Measurements from ENCODE around the gene FOLH1.
"Not testable (repeated sequence)": the region's sequence is repeated elsewhere in the genome, so short reads cannot be mapped to it uniquely, and the experiment has no call there.

FOLH1 gene

DNA sequence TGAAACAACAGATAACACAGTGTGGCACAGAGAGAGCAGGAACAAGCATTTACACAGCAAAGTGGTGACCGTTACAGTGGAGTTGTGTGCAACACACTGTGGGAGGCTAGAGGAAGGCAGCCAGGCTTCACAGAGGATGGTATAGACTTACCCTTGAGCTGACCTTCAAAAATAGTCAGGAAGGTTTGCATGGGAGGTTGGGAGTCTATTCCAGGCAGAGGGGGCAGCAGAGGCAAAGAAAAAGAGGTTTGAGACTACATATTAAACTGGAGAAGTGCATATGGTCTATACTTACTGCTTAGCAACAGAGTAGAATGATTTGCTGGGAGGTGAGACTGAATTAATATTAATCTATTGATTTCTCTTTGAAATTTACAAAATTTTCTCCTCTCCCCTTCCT lies 22.1 kb upstream of the FOLH1 start:
- DNase-seq; H3K9me3 ChIP-seq (ENCODE audit: control insufficient read depth, low read length); H3K14ac ChIP-seq (ENCODE audit: low read length in 2 of 2); H3K9ac ChIP-seq (ENCODE audit: low read length); H2BK120ac ChIP-seq (ENCODE audit: low read depth, low read length); H2BK12ac ChIP-seq (ENCODE audit: low read length in 2 of 2); H3K4ac ChIP-seq (ENCODE audit: low read depth in 1 of 2, low read length in 2 of 2); H2BK15ac ChIP-seq (ENCODE audit: low read depth, poor library complexity, severe bottlenecking); H3K23ac ChIP-seq (ENCODE audit: low read length in 2 of 2); H3K4me3 ChIP-seq (ENCODE audit: insufficient read depth in 1 of 2, low read depth in 1 of 2, low read length in 2 of 2); H2AFZ ChIP-seq (ENCODE audit: low read depth, low read length); H2AK5ac ChIP-seq (ENCODE audit: low read length, severe bottlenecking); H4K8ac ChIP-seq (ENCODE audit: low read length); H3K18ac ChIP-seq (ENCODE audit: low read depth in 1 of 2, low read length in 2 of 2); H3K4me2 ChIP-seq (ENCODE audit: low read length, poor library complexity, severe bottlenecking); H3K79me1 ChIP-seq (replicated peaks; ENCODE audit: low read length, poor library complexity, severe bottlenecking); H3K4me1 ChIP-seq (ENCODE audit: control insufficient read depth, insufficient read depth, low read depth, low read length); H3K27ac ChIP-seq (ENCODE audit: low read length, poor library complexity, severe bottlenecking); H2BK5ac ChIP-seq (ENCODE audit: low read depth, low read length, poor library complexity, severe bottlenecking); H3K36me3 ChIP-seq (ENCODE audit: control insufficient read depth in 1 of 2, insufficient read depth in 2 of 2, low read depth in 1 of 2, low read length in 2 of 2); H3K27me3 ChIP-seq (ENCODE audit: control insufficient read depth in 1 of 2, insufficient read depth in 1 of 2, low read length in 2 of 2); H4K91ac ChIP-seq (ENCODE audit: low read length): not testable (repeated sequence)
- WGBS = 56% methylated on average over 1 of the region's 1 CpG

- H2BK15ac ChIP-seq (ENCODE audit: low read depth, poor library complexity, severe bottlenecking); H2BK12ac ChIP-seq (ENCODE audit: low read length in 2 of 2); H3K9me3 ChIP-seq (ENCODE audit: control insufficient read depth, low read length); H3K23ac ChIP-seq (ENCODE audit: low read length in 2 of 2); H3K18ac ChIP-seq (ENCODE audit: low read depth in 1 of 2, low read length in 2 of 2); H3K36me3 ChIP-seq (ENCODE audit: control insufficient read depth in 1 of 2, insufficient read depth in 2 of 2, low read depth in 1 of 2, low read length in 2 of 2); H4K91ac ChIP-seq (ENCODE audit: low read length); H3K27ac ChIP-seq (ENCODE audit: low read length, poor library complexity, severe bottlenecking); H2AK5ac ChIP-seq (ENCODE audit: low read length, severe bottlenecking); H2BK120ac ChIP-seq (ENCODE audit: low read depth, low read length); H4K8ac ChIP-seq (ENCODE audit: low read length); H3K9ac ChIP-seq (ENCODE audit: low read length); H3K4me2 ChIP-seq (ENCODE audit: low read length, poor library complexity, severe bottlenecking); H3K4me3 ChIP-seq (ENCODE audit: insufficient read depth in 1 of 2, low read depth in 1 of 2, low read length in 2 of 2); H3K4ac ChIP-seq (ENCODE audit: low read depth in 1 of 2, low read length in 2 of 2); H3K4me1 ChIP-seq (ENCODE audit: control insufficient read depth, insufficient read depth, low read depth, low read length); H2AFZ ChIP-seq (ENCODE audit: low read depth, low read length); H3K14ac ChIP-seq (ENCODE audit: low read length in 2 of 2); H2BK5ac ChIP-seq (ENCODE audit: low read depth, low read length, poor library complexity, severe bottlenecking); H3K79me1 ChIP-seq (replicated peaks; ENCODE audit: low read length, poor library complexity, severe bottlenecking); DNase-seq; H3K27me3 ChIP-seq (ENCODE audit: control insufficient read depth in 1 of 2, insufficient read depth in 1 of 2, low read length in 2 of 2): not testable (repeated sequence)
- no CpG with 5 or more reads among the region's 3 CpGs for WGBS
Observed at GRCh38 chr11:49230001-49230400, 21.6 kb upstream of the FOLH1 start.

GRCh38 chr11:49229136-49229535 lies 20.7 kb upstream of the FOLH1 start:
- H3K4me3 ChIP-seq (ENCODE audit: insufficient read depth in 1 of 2, low read depth in 1 of 2, low read length in 2 of 2); H3K9ac ChIP-seq (ENCODE audit: low read length); H3K23ac ChIP-seq (ENCODE audit: low read length in 2 of 2); H4K8ac ChIP-seq (ENCODE audit: low read length); H3K4me2 ChIP-seq (ENCODE audit: low read length, poor library complexity, severe bottlenecking); H2AK5ac ChIP-seq (ENCODE audit: low read length, severe bottlenecking); H2BK120ac ChIP-seq (ENCODE audit: low read depth, low read length); H2AFZ ChIP-seq (ENCODE audit: low read depth, low read length); H4K91ac ChIP-seq (ENCODE audit: low read length); H3K27me3 ChIP-seq (ENCODE audit: control insufficient read depth in 1 of 2, insufficient read depth in 1 of 2, low read length in 2 of 2); H3K4ac ChIP-seq (ENCODE audit: low read depth in 1 of 2, low read length in 2 of 2); DNase-seq; H2BK15ac ChIP-seq (ENCODE audit: low read depth, poor library complexity, severe bottlenecking); H3K4me1 ChIP-seq (ENCODE audit: control insufficient read depth, insufficient read depth, low read depth, low read length); H3K36me3 ChIP-seq (ENCODE audit: control insufficient read depth in 1 of 2, insufficient read depth in 2 of 2, low read depth in 1 of 2, low read length in 2 of 2); H2BK5ac ChIP-seq (ENCODE audit: low read depth, low read length, poor library complexity, severe bottlenecking); H3K27ac ChIP-seq (ENCODE audit: low read length, poor library complexity, severe bottlenecking); H3K9me3 ChIP-seq (ENCODE audit: control insufficient read depth, low read length); H3K18ac ChIP-seq (ENCODE audit: low read depth in 1 of 2, low read length in 2 of 2); H2BK12ac ChIP-seq (ENCODE audit: low read length in 2 of 2); H3K79me1 ChIP-seq (replicated peaks; ENCODE audit: low read length, poor library complexity, severe bottlenecking); H3K14ac ChIP-seq (ENCODE audit: low read length in 2 of 2): not testable (repeated sequence)
- 67% methylated on average over 1 of the region's 2 CpGs for WGBS

DNA sequence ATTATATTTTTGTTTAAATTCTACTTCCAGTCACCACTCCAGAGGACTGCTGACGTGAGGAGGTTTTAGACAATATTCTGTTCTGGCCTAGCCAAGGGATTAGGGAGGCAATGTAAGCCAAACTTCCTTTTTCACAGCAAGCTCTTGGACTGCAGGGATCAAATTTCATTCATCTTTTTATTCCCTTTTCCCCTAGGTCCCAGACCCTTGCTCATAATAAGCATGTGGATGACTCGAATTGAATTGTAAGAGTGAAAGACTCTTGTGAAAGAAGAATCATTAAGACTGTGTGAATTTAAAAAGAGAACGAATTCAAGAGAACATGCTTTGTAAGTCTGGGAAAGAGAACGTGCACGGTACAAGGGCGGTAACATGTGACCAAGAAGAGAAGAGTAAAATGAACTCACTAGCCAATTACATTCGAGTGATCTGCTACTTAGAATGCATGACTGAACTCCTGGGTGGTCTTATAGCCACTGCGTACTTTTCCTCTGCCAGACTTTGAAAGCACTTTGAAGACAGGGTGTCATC lies 16.9 kb upstream of the FOLH1 start:
- H3K36me3 ChIP-seq (ENCODE audit: control insufficient read depth in 1 of 2, insufficient read depth in 2 of 2, low read depth in 1 of 2, low read length in 2 of 2); H3K9ac ChIP-seq (ENCODE audit: low read length); DNase-seq; H2BK15ac ChIP-seq (ENCODE audit: low read depth, poor library complexity, severe bottlenecking); H2BK5ac ChIP-seq (ENCODE audit: low read depth, low read length, poor library complexity, severe bottlenecking); H3K79me1 ChIP-seq (replicated peaks; ENCODE audit: low read length, poor library complexity, severe bottlenecking); H4K8ac ChIP-seq (ENCODE audit: low read length); H2BK120ac ChIP-seq (ENCODE audit: low read depth, low read length); H3K4me1 ChIP-seq (ENCODE audit: control insufficient read depth, insufficient read depth, low read depth, low read length); H3K4me3 ChIP-seq (ENCODE audit: insufficient read depth in 1 of 2, low read depth in 1 of 2, low read length in 2 of 2); H3K27ac ChIP-seq (ENCODE audit: low read length, poor library complexity, severe bottlenecking); H3K4ac ChIP-seq (ENCODE audit: low read depth in 1 of 2, low read length in 2 of 2); H3K27me3 ChIP-seq (ENCODE audit: control insufficient read depth in 1 of 2, insufficient read depth in 1 of 2, low read length in 2 of 2); H2AK5ac ChIP-seq (ENCODE audit: low read length, severe bottlenecking); H4K91ac ChIP-seq (ENCODE audit: low read length); H3K9me3 ChIP-seq (ENCODE audit: control insufficient read depth, low read length); H3K18ac ChIP-seq (ENCODE audit: low read depth in 1 of 2, low read length in 2 of 2); H3K23ac ChIP-seq (ENCODE audit: low read length in 2 of 2); H2BK12ac ChIP-seq (ENCODE audit: low read length in 2 of 2); H2AFZ ChIP-seq (ENCODE audit: low read depth, low read length); H3K4me2 ChIP-seq (ENCODE audit: low read length, poor library complexity, severe bottlenecking); H3K14ac ChIP-seq (ENCODE audit: low read length in 2 of 2): not testable (repeated sequence)
- WGBS = 63% methylated on average over 7 of the region's 8 CpGs
